Measurements from ENCODE around the gene SORCS3.

DNA sequence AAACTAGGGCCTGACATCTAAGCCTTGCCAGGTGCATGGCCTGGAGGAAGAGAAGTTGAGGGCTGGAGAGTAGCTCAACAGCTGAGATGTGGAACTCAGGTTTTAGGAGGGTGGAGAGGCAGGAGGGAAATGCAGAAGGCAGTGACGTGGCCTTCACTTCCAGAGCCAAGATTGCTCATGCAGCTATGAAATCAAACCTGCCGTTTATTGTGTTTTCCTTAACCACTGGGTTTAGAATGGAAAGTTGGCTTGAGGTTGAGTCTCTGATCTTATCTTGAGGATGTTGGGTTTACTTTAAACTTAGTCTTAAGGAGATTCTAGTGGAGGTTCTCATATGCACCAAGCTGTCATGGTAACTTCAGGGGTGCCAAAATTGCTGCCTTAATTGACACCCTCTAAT lies 178.6 kb downstream of the SORCS3 start:
- TF ChIP-seq, protein P1, sequence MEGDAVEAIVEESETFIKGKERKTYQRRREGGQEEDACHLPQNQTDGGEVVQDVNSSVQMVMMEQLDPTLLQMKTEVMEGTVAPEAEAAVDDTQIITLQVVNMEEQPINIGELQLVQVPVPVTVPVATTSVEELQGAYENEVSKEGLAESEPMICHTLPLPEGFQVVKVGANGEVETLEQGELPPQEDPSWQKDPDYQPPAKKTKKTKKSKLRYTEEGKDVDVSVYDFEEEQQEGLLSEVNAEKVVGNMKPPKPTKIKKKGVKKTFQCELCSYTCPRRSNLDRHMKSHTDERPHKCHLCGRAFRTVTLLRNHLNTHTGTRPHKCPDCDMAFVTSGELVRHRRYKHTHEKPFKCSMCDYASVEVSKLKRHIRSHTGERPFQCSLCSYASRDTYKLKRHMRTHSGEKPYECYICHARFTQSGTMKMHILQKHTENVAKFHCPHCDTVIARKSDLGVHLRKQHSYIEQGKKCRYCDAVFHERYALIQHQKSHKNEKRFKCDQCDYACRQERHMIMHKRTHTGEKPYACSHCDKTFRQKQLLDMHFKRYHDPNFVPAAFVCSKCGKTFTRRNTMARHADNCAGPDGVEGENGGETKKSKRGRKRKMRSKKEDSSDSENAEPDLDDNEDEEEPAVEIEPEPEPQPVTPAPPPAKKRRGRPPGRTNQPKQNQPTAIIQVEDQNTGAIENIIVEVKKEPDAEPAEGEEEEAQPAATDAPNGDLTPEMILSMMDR (IDR thresholded peaks at IDR 0.05; ENCODE audit: insufficient read depth, low read length) = no peak
- TF ChIP-seq, protein P2, sequence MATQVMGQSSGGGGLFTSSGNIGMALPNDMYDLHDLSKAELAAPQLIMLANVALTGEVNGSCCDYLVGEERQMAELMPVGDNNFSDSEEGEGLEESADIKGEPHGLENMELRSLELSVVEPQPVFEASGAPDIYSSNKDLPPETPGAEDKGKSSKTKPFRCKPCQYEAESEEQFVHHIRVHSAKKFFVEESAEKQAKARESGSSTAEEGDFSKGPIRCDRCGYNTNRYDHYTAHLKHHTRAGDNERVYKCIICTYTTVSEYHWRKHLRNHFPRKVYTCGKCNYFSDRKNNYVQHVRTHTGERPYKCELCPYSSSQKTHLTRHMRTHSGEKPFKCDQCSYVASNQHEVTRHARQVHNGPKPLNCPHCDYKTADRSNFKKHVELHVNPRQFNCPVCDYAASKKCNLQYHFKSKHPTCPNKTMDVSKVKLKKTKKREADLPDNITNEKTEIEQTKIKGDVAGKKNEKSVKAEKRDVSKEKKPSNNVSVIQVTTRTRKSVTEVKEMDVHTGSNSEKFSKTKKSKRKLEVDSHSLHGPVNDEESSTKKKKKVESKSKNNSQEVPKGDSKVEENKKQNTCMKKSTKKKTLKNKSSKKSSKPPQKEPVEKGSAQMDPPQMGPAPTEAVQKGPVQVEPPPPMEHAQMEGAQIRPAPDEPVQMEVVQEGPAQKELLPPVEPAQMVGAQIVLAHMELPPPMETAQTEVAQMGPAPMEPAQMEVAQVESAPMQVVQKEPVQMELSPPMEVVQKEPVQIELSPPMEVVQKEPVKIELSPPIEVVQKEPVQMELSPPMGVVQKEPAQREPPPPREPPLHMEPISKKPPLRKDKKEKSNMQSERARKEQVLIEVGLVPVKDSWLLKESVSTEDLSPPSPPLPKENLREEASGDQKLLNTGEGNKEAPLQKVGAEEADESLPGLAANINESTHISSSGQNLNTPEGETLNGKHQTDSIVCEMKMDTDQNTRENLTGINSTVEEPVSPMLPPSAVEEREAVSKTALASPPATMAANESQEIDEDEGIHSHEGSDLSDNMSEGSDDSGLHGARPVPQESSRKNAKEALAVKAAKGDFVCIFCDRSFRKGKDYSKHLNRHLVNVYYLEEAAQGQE (IDR thresholded peaks at IDR 0.05; ENCODE audit: insufficient replicate concordance, low read depth) = no peak
- no peak for TF ChIP-seq POLR2AphosphoS5 (IDR thresholded peaks at IDR 0.05; ENCODE audit: low read depth)
- TF ChIP-seq SPI1 (IDR thresholded peaks at IDR 0.05; ENCODE audit: borderline replicate concordance, low read depth) = no peak

Data from HL-60 (cell line).